ENCODE results near the gene SPG11. TPM values are rescaled to one million over a fixed set of nuclear protein-coding genes. Genes with fewer than 3 reads are reported as not detected.

Gene SPG11
- total and polyA plus RNA-seq, 2 donors (not counting 1 experiment from before 2014, with no cell fraction given), result 134 to 219 TPM

DNA sequence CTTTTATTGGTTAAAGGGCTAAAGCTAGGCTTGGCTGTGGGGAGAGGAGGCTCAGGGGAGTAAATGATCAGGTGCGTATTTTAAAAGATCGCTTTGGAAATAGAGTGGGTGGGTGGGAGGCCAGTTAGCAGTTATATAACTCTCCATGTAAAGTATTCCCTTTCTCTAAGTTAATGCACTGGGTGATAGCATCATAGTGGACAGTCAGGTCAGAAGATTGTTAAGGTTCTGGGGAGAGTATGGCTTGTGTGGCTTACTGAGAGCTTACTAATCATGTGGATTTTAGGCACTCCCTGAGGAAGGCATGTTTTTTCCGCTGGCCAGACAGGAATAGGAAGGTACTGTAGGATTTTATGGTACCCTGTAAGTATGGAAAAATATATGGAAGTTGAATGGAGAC lies 132.8 kb downstream of the SPG11 start:
- no peak overlapping the region for H3K4me3 ChIP-seq (ENCODE audit: control extremely low read depth in 1 of 5, extremely low read depth in 1 of 5, insufficient read depth in 1 of 5, low read depth in 2 of 5, low read length in 4 of 5)
- WGBS (ENCODE audit: insufficient coverage), result 100% methylated on average over 1 of the region's 3 CpGs
- Mint-ChIP-seq H3K4me3 (no peak overlapping the region), H3K27ac (no peak overlapping the region), H3K9me3 (ENCODE audit: insufficient read depth) (no peaks in the 10 kb centered on the region), H3K4me1 (peaks cover 2% of the 10 kb centered on the region), H3K27me3 (no peaks in the 10 kb centered on the region)
- H3K36me3 ChIP-seq (replicated peaks in 1 of 2; ENCODE audit: control extremely low read depth in 1 of 2, control insufficient read depth in 1 of 2, extremely low read depth in 1 of 2, insufficient read depth in 2 of 2, low read length in 1 of 2), result peaks cover 0 to 2% of the 10 kb centered on the region in 2 experiments
- H3K9me3 ChIP-seq (ENCODE audit: control extremely low read depth in 1 of 3, control insufficient read depth in 2 of 3, insufficient read depth in 1 of 3, low read length in 2 of 3), result no peaks in the 10 kb centered on the region
- POLR2A ChIA-PET, result no interaction called here
- ATAC-seq (ENCODE audit: low read depth) (no peak), DNase-seq (no peak)
- no peak for TF ChIP-seq EZH2 (IDR thresholded peaks at IDR 0.05; ENCODE audit: borderline replicate concordance, insufficient read depth, low read depth, low read length, poor library complexity, severe bottlenecking)
- TF ChIP-seq, protein P1, sequence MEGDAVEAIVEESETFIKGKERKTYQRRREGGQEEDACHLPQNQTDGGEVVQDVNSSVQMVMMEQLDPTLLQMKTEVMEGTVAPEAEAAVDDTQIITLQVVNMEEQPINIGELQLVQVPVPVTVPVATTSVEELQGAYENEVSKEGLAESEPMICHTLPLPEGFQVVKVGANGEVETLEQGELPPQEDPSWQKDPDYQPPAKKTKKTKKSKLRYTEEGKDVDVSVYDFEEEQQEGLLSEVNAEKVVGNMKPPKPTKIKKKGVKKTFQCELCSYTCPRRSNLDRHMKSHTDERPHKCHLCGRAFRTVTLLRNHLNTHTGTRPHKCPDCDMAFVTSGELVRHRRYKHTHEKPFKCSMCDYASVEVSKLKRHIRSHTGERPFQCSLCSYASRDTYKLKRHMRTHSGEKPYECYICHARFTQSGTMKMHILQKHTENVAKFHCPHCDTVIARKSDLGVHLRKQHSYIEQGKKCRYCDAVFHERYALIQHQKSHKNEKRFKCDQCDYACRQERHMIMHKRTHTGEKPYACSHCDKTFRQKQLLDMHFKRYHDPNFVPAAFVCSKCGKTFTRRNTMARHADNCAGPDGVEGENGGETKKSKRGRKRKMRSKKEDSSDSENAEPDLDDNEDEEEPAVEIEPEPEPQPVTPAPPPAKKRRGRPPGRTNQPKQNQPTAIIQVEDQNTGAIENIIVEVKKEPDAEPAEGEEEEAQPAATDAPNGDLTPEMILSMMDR (IDR thresholded peaks at IDR 0.05), result no peak
- no peak overlapping the region for H3K4me2 ChIP-seq (replicated peaks; ENCODE audit: low read depth, low read length, poor library complexity, severe bottlenecking)
- intact Hi-C loops (cut with micrococcal nuclease), result no loop called here
- CTCF ChIA-PET, result no interaction called here
- H3K27ac ChIP-seq (ENCODE audit: low read length in 2 of 2), result no peak overlapping the region
- no peak overlapping the region for H2AFZ ChIP-seq (ENCODE audit: insufficient read depth, low read depth, low read length, poor library complexity, severe bottlenecking)
- H3K27me3 ChIP-seq (replicated peaks in 1 of 4; ENCODE audit: control extremely low read depth in 1 of 4, control insufficient read depth in 3 of 4, insufficient read depth in 4 of 4, low read length in 3 of 4), result no peaks in the 10 kb centered on the region
- no peaks in the 10 kb centered on the region for H3K79me2 ChIP-seq (ENCODE audit: control insufficient read depth, insufficient read depth, low read length)
- H4K20me1 ChIP-seq (ENCODE audit: control insufficient read depth, insufficient read depth, low read length, poor library complexity, severe bottlenecking), result no peaks in the 10 kb centered on the region
- H3K4me1 ChIP-seq (ENCODE audit: control insufficient read depth in 2 of 2, insufficient read depth in 2 of 2, low read length in 2 of 2), result peaks cover 2 to 4% of the 10 kb centered on the region in 2 donors
- H3K9ac ChIP-seq (ENCODE audit: low read length), result no peak overlapping the region

DNA sequence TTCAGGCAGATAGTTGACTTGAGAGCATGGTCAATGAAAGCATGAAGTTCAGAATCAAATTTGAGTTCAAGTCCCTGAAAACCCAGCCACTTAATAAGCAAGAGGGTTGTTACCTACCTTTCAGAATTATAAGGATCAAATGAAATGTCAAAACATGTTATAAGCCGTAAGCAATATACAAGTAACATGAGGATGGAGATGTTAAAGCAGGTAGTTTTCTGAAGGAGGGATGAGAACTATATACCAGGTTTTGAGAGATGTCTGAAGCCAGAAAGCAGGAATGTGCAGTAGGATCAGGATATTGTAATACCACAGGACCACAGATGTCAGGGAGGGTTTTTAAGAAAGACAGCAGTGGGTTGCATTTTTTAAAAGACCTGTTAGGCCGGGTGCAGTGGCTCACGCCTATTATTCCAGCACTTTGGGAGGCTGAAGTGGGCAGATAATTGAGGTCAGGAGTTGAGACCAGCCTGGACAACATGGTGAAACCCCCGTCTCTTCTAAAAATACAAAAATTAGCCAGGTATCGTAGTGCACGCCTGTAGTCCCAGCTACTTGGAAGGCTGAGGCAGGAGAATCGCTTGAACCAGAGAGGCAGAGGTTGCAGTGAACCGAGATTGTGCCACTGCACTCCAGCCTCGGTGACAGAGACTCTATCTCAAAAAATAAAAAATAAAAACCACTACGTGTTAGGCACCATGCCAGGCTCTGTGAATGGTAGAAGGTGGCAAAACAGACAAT lies 133.4 kb downstream of the SPG11 start:
- Histone ChIP-seq H3K27me3 (replicated peaks in 1 of 4; ENCODE audit: control extremely low read depth in 1 of 4, control insufficient read depth in 3 of 4, insufficient read depth in 4 of 4, low read length in 3 of 4) (no peaks in the 10 kb centered on the region), H3K27ac (ENCODE audit: low read length in 2 of 2) (no peak overlapping the region), H3K4me3 (ENCODE audit: control extremely low read depth in 1 of 5, extremely low read depth in 1 of 5, insufficient read depth in 1 of 5, low read depth in 2 of 5, low read length in 4 of 5) (no peak overlapping the region), H3K79me2 (ENCODE audit: control insufficient read depth, insufficient read depth, low read length) (no peaks in the 10 kb centered on the region), H3K4me2 (replicated peaks; ENCODE audit: low read depth, low read length, poor library complexity, severe bottlenecking) (no peak overlapping the region), H3K4me1 (ENCODE audit: control insufficient read depth in 2 of 2, insufficient read depth in 2 of 2, low read length in 2 of 2) (no peaks in the 10 kb centered on the region), H3K9me3 (ENCODE audit: control extremely low read depth in 1 of 3, control insufficient read depth in 2 of 3, insufficient read depth in 1 of 3, low read length in 2 of 3) (no peaks in the 10 kb centered on the region), H4K20me1 (ENCODE audit: control insufficient read depth, insufficient read depth, low read length, poor library complexity, severe bottlenecking) (no peaks in the 10 kb centered on the region), H2AFZ (ENCODE audit: insufficient read depth, low read depth, low read length, poor library complexity, severe bottlenecking) (no peak overlapping the region), H3K9ac (ENCODE audit: low read length) (no peak overlapping the region), H3K36me3 (replicated peaks in 1 of 2; ENCODE audit: control extremely low read depth in 1 of 2, control insufficient read depth in 1 of 2, extremely low read depth in 1 of 2, insufficient read depth in 2 of 2, low read length in 1 of 2) (peaks cover 0 to 5% of the 10 kb centered on the region in 2 experiments)
- Mint-ChIP-seq H3K4me3 (no peak overlapping the region), H3K9me3 (ENCODE audit: insufficient read depth) (no peaks in the 10 kb centered on the region), H3K4me1 (no peaks in the 10 kb centered on the region), H3K27me3 (no peaks in the 10 kb centered on the region), H3K27ac (no peak overlapping the region)
- TF ChIP-seq, protein P1 (IDR thresholded peaks at IDR 0.05), result no peak
- TF ChIP-seq EZH2 (IDR thresholded peaks at IDR 0.05; ENCODE audit: borderline replicate concordance, insufficient read depth, low read depth, low read length, poor library complexity, severe bottlenecking), result no peak
- CTCF ChIA-PET, result no interaction called here
- POLR2A ChIA-PET, result no interaction called here
- DNase-seq (no peak), ATAC-seq (ENCODE audit: low read depth) (no peak)
- intact Hi-C loops (cut with micrococcal nuclease), result no loop called here
- 92% methylated on average over 6 of the region's 10 CpGs for WGBS (ENCODE audit: insufficient coverage)
